HepG2 (cell line): Measurements from ENCODE around the gene TBC1D16. TPM values are rescaled to one million over a fixed set of nuclear protein-coding genes. Genes with fewer than 3 reads are reported as not detected.

Experiments used
- MED1 ChIP-seq: sonication (generic); formaldehyde crosslinking; IDR thresholded peaks from 2 replicates; pipeline ENCODE4 v1.4.0; 2020; ENCODE audit warnings: missing genetic modification reagents
- RARA ChIP-seq: IDR thresholded peaks from 2 replicates; pipeline ENCODE4 v1.6.1; 2016; ENCODE audit warnings: missing genetic modification reagents, missing compliant biosample characterization
- ZBTB20 ChIP-seq: sonication (generic); formaldehyde crosslinking; IDR thresholded peaks from 2 replicates; pipeline ENCODE4 v1.8.1; 2023; ENCODE audit warnings: missing genetic modification reagents, low read depth, mild to moderate bottlenecking, borderline replicate concordance
- ZFP36L1 ChIP-seq: sonication (generic); formaldehyde crosslinking; IDR thresholded peaks from 2 replicates; pipeline ENCODE4 v1.8.0; 2022; ENCODE audit warnings: mild to moderate bottlenecking, missing genetic modification reagents, moderate library complexity
- ZNF317 ChIP-seq: sonication (generic); formaldehyde crosslinking; IDR thresholded peaks from 2 replicates; pipeline ENCODE4 v1.5.0; 2020; ENCODE audit warnings: mild to moderate bottlenecking, missing genetic modification reagents
- ZNF558 ChIP-seq: sonication (generic); formaldehyde crosslinking; IDR thresholded peaks from 2 replicates; pipeline ENCODE4 v1.9.0; 2022; ENCODE audit warnings: mild to moderate bottlenecking, missing genetic modification reagents, borderline replicate concordance
- ZNF614 ChIP-seq: IDR thresholded peaks from 2 replicates; pipeline ENCODE4 v1.6.1; 2018; ENCODE audit warnings: missing biosample characterization, missing genetic modification reagents, inconsistent platforms, borderline replicate concordance
- ZNF691 ChIP-seq: sonication (generic); formaldehyde crosslinking; IDR thresholded peaks from 2 replicates; pipeline ENCODE4 v1.4.0; 2020; ENCODE audit warnings: missing genetic modification reagents, low read depth, mild to moderate bottlenecking, borderline replicate concordance
- ZNF780A ChIP-seq: sonication (generic); formaldehyde crosslinking; IDR thresholded peaks from 2 replicates; pipeline ENCODE4 v1.8.0; 2022; ENCODE audit warnings: mild to moderate bottlenecking, missing genetic modification reagents, moderate library complexity
- polyA plus RNA-seq, 8 experiments: library from polyadenylated mRNA; depleted of rRNA in 3 of 8; stranded (reverse) in 7 of 8; unstranded in 1 of 8; fragments of >200 nt; fragmentation: Illumina TruSeq in 4 of 8; extraction: Trizol in 4 of 8; gene quantifications; 2 replicates each; pipeline versions ENCODE4 v1.2.1 to v1.2.3, GENCODE V29; 2011 to 2016; ENCODE audit warnings: low read depth in 4 of 8, missing spikeins in 1 of 8, mixed read lengths in 1 of 8; ENCODE audit not compliant: insufficient read depth in 1 of 8
- total RNA-seq, 5 experiments: library from RNA; depleted of rRNA; stranded (reverse); fragments of >200 nt; fragmentation: Illumina TruSeq; extraction: Trizol; gene quantifications; 2 replicates each; pipeline ENCODE4 v1.2.3, GENCODE V29; 2016; ENCODE audit warnings: low read depth in 1 of 5
- TF ChIP-seq, protein P1 (sequence below): sonication (generic); formaldehyde crosslinking; IDR thresholded peaks from 2 replicates; pipeline ENCODE4 v1.5.1; 2020; ENCODE audit warnings: mild to moderate bottlenecking, missing genetic modification reagents, moderate library complexity
- TF ChIP-seq, protein P2 (sequence below): sonication (generic); formaldehyde crosslinking; IDR thresholded peaks from 2 replicates; pipeline ENCODE4 v1.4.0; 2020; ENCODE audit warnings: mild to moderate bottlenecking, low read depth, missing genetic modification reagents
- TF ChIP-seq, protein P3 (sequence below): sonication (generic); formaldehyde crosslinking; IDR thresholded peaks from 2 replicates; pipeline ENCODE4 v1.4.0; 2020; ENCODE audit warnings: mild to moderate bottlenecking, missing genetic modification reagents
- TF ChIP-seq, protein P4 (sequence below): sonication (generic); formaldehyde crosslinking; IDR thresholded peaks from 2 replicates; pipeline ENCODE4 v1.9.0; 2022; ENCODE audit warnings: low read depth, missing genetic modification reagents

TBC1D16 gene
- total and polyA plus RNA-seq, 2 of the 13 experiments (the other 11 are each of a cell fraction or from before 2014, with no cell fraction given): 14.9 to 24.9 TPM

GRCh38 chr17:80023481-80024205 is 12.0 kb downstream of the TBC1D16 start (continued):
- TF ChIP-seq, protein P1, sequence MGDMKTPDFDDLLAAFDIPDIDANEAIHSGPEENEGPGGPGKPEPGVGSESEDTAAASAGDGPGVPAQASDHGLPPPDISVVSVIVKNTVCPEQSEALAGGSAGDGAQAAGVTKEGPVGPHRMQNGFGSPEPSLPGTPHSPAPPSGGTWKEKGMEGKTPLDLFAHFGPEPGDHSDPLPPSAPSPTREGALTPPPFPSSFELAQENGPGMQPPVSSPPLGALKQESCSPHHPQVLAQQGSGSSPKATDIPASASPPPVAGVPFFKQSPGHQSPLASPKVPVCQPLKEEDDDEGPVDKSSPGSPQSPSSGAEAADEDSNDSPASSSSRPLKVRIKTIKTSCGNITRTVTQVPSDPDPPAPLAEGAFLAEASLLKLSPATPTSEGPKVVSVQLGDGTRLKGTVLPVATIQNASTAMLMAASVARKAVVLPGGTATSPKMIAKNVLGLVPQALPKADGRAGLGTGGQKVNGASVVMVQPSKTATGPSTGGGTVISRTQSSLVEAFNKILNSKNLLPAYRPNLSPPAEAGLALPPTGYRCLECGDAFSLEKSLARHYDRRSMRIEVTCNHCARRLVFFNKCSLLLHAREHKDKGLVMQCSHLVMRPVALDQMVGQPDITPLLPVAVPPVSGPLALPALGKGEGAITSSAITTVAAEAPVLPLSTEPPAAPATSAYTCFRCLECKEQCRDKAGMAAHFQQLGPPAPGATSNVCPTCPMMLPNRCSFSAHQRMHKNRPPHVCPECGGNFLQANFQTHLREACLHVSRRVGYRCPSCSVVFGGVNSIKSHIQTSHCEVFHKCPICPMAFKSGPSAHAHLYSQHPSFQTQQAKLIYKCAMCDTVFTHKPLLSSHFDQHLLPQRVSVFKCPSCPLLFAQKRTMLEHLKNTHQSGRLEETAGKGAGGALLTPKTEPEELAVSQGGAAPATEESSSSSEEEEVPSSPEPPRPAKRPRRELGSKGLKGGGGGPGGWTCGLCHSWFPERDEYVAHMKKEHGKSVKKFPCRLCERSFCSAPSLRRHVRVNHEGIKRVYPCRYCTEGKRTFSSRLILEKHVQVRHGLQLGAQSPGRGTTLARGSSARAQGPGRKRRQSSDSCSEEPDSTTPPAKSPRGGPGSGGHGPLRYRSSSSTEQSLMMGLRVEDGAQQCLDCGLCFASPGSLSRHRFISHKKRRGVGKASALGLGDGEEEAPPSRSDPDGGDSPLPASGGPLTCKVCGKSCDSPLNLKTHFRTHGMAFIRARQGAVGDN (CRISPR knock-in tag): peak; percentile 94
- TF ChIP-seq, protein P2, sequence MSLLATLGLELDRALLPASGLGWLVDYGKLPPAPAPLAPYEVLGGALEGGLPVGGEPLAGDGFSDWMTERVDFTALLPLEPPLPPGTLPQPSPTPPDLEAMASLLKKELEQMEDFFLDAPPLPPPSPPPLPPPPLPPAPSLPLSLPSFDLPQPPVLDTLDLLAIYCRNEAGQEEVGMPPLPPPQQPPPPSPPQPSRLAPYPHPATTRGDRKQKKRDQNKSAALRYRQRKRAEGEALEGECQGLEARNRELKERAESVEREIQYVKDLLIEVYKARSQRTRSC: 0 out of 2 replicates have a peak, but pooled peaks have one; percentile 29
- peak; percentile 56 for TF ChIP-seq RARA (CRISPR knock-in tag)
- TF ChIP-seq, protein P3, sequence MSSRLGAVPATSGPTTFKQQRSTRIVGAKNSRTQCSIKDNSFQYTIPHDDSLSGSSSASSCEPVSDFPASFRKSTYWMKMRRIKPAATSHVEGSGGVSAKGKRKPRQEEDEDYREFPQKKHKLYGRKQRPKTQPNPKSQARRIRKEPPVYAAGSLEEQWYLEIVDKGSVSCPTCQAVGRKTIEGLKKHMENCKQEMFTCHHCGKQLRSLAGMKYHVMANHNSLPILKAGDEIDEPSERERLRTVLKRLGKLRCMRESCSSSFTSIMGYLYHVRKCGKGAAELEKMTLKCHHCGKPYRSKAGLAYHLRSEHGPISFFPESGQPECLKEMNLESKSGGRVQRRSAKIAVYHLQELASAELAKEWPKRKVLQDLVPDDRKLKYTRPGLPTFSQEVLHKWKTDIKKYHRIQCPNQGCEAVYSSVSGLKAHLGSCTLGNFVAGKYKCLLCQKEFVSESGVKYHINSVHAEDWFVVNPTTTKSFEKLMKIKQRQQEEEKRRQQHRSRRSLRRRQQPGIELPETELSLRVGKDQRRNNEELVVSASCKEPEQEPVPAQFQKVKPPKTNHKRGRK: no peak
- peak; percentile 48 for TF ChIP-seq ZNF317
- TF ChIP-seq MED1 (CRISPR knock-in tag): peak; percentile 62
- TF ChIP-seq, protein P4, sequence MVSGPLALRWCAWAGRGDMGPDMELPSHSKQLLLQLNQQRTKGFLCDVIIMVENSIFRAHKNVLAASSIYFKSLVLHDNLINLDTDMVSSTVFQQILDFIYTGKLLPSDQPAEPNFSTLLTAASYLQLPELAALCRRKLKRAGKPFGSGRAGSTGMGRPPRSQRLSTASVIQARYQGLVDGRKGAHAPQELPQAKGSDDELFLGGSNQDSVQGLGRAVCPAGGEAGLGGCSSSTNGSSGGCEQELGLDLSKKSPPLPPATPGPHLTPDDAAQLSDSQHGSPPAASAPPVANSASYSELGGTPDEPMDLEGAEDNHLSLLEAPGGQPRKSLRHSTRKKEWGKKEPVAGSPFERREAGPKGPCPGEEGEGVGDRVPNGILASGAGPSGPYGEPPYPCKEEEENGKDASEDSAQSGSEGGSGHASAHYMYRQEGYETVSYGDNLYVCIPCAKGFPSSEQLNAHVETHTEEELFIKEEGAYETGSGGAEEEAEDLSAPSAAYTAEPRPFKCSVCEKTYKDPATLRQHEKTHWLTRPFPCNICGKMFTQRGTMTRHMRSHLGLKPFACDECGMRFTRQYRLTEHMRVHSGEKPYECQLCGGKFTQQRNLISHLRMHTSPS (CRISPR knock-in tag): no peak
- TF ChIP-seq ZFP36L1 (CRISPR knock-in tag): peak; percentile 79; the same call in 1 of the 2 replicates
- TF ChIP-seq ZNF691 (CRISPR knock-in tag): peak; percentile 66; the same call in 1 of the 2 replicates
- peak; percentile 87; the same call in 1 of the 2 replicates for TF ChIP-seq ZNF614
- no peak for TF ChIP-seq ZNF558 (CRISPR knock-in tag)
- TF ChIP-seq ZNF780A (CRISPR knock-in tag): no peak
- no peak for TF ChIP-seq ZBTB20
